Measurements from ENCODE around the gene HOXD4.
A peak's percentile ranks its signal among the peaks of the same experiment; 100 is the strongest.

Gene HOXD4

GRCh38 chr2:176139661-176140512 is 11.5 kb upstream of the HOXD4 start:
- peak; percentile 10 for DNase-seq (ENCODE audit: low read depth)

GRCh38 chr2:176140513-176141317 is 10.6 kb upstream of the HOXD4 start:
- DNase-seq (ENCODE audit: low read depth), result peak; percentile 67

GRCh38 chr2:176142281-176142680 is 9.1 kb upstream of the HOXD4 start:
- DNase-seq (ENCODE audit: low read depth), result no peak

- no peak for DNase-seq (ENCODE audit: low read depth)
Measured at GRCh38 chr2:176145085-176145969, 6.0 kb upstream of the HOXD4 start.

- DNase-seq (ENCODE audit: low read depth), result no peak
Measured at GRCh38 chr2:176146101-176146500, 5.2 kb upstream of the HOXD4 start.

GRCh38 chr2:176146645-176147044 is 4.7 kb upstream of the HOXD4 start:
- no peak for DNase-seq (ENCODE audit: low read depth)

GRCh38 chr2:176147210-176147799 is 4.0 kb upstream of the HOXD4 start:
- no peak for DNase-seq (ENCODE audit: low read depth)

- DNase-seq (ENCODE audit: low read depth), result no peak
Measured at GRCh38 chr2:176147800-176148496, 3.4 kb upstream of the HOXD4 start.

- DNase-seq (ENCODE audit: low read depth), result no peak
Measured at GRCh38 chr2:176148751-176149421, 2.5 kb upstream of the HOXD4 start.

- no peak for DNase-seq (ENCODE audit: low read depth)
Measured at GRCh38 chr2:176149481-176149938, 1.8 kb upstream of the HOXD4 start.

- DNase-seq (ENCODE audit: low read depth), result no peak
Measured at GRCh38 chr2:176149939-176150583, 1.3 kb upstream of the HOXD4 start.

- DNase-seq (ENCODE audit: low read depth), result no peak
Measured at GRCh38 chr2:176150584-176151441, 537 bp upstream of the HOXD4 start.

- no peak for DNase-seq (ENCODE audit: low read depth)
Measured at GRCh38 chr2:176152350-176153181, 1.2 kb downstream of the HOXD4 start.

GRCh38 chr2:176154576-176155252 is 3.4 kb downstream of the HOXD4 start:
- DNase-seq (ENCODE audit: low read depth), result no peak

- no peak for DNase-seq (ENCODE audit: low read depth)
Measured at GRCh38 chr2:176155356-176156044, 4.2 kb downstream of the HOXD4 start.

GRCh38 chr2:176156301-176156806 is 5.0 kb downstream of the HOXD4 start:
- DNase-seq (ENCODE audit: low read depth), result no peak
